Activated CD4-positive, alpha-beta T cell treated with anti-CD3 and anti-CD28 coated beads for 36 hours (primary cell): Measurements from ENCODE around the gene B3GAT3. TPM values are rescaled to one million over a fixed set of nuclear protein-coding genes. Genes with fewer than 3 reads are reported as not detected.
"Not testable (repeated sequence)": the region's sequence is repeated elsewhere in the genome, so short reads cannot be mapped to it uniquely, and the experiment has no call there.

ENCODE experiments used
- ATAC-seq: fragments of 200-7000 bp; cut with Tn5 transposase; one replicate; pipeline ENCODE4 v1.10.0; 2021; ENCODE audit warnings: mild to moderate bottlenecking, moderate library complexity
- CTCF ChIA-PET: fragments of 350-600 bp; sonication (Branson Sonifier 250); formaldehyde crosslinking; loops from one replicate; lab custom pipeline; 2021; ENCODE audit warnings: antibody characterized with exemption; lab: Charles Lee
- POLR2A ChIA-PET: fragments of 350-600 bp; sonication (Branson Sonifier 250); formaldehyde crosslinking; loops from one replicate; lab custom pipeline; 2021; ENCODE audit warnings: antibody characterized with exemption, inconsistent platforms; lab: Charles Lee
- DNase-seq: peaks from one replicate; pipeline ENCODE4 v3.0.0-alpha.2; 2020
- H3K27ac Mint-ChIP-seq: one replicate; pipeline ENCODE4 v1.8.0; 2021; ENCODE audit warnings: mixed read lengths
- H3K27me3 Mint-ChIP-seq: one replicate; pipeline ENCODE4 v1.8.0; 2021; ENCODE audit warnings: mixed read lengths
- H3K36me3 Mint-ChIP-seq: one replicate; pipeline ENCODE4 v1.8.0; 2021; ENCODE audit warnings: low read depth, mixed read lengths
- H3K4me1 Mint-ChIP-seq: one replicate; pipeline ENCODE4 v1.8.0; 2021; ENCODE audit warnings: mixed read lengths
- H3K4me3 Mint-ChIP-seq: one replicate; pipeline ENCODE4 v1.8.0; 2021; ENCODE audit warnings: mild to moderate bottlenecking, moderate library complexity, mixed read lengths
- H3K9me3 Mint-ChIP-seq: one replicate; pipeline ENCODE4 v1.8.0; 2021; ENCODE audit warnings: low read depth, mixed read lengths
- intact Hi-C, 2 experiments: fragments of 100-400 bp; cut with DNase I in 1 of 2; cut with micrococcal nuclease in 1 of 2; formaldehyde crosslinking; loops; one replicate each; pipeline versions ENCODE4 v1.14.2 to v1.15.1; 2022 to 2024; cut with DNase I, micrococcal nuclease
- microRNA-seq: library from miRNA; unstranded; fragments of <30 nt; microRNA quantifications from one replicate; pipeline ENCODE4 v1.2.0, GENCODE V29; 2021; ENCODE audit warnings: borderline replicate concordance
- total RNA-seq, 2 experiments: library from RNA; stranded (reverse); gene quantifications; one replicate each; pipeline ENCODE4 v1.2.3, GENCODE V29; 2021

Gene B3GAT3
- total RNA-seq, 2 experiments from 2014 or later: 48.7 to 57.5 TPM

DNA sequence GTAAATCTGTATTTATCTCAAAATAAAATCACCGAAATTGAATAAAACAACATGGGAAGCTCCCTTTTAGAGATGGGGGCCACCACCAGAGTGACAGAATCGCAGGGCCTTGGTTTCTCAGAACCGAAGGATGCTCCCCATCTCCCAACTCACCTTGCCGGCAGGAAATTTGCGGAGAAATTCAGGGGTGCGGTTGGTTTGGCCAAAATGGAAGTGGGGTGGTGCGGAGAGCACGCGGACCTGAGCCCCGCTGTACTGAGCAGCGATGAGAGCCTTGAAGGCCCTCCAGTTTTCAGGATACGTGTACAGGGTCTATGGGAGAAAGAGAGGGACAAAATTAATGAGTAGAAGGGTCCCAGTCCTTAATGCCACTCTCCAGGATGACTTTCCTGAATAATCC, 49.4 kb downstream of the B3GAT3 start:
- intact Hi-C loops: loop anchor here (2.0 to 5.0 kb wide), 2 partner anchors 16 to 450 kb away; partner anchors contain the start of gene INCENP (in 1 of the 2)
- ChIA-PET POLR2A (interaction anchor here (0.7 to 2.5 kb wide), 4 partner anchors 15 to 284 kb away, joined by 3 to 16 read pairs (median 4); partner anchors contain the start of genes C11orf98 and CSKMT), CTCF (interaction anchor here (0.7 to 4.7 kb wide), 6 partner anchors 15 to 178 kb away, joined by 3 to 24 read pairs (median 4); partner anchors contain the start of genes BSCL2 and TUT1)
- H3K4me1 Mint-ChIP-seq: peaks cover 50% of the 10 kb centered on the region
- ATAC-seq: no peak
- H3K27me3 Mint-ChIP-seq: no peaks in the 10 kb centered on the region
- peak overlapping the region; percentile 93 for H3K4me3 Mint-ChIP-seq
- peaks cover 69% of the 10 kb centered on the region for H3K36me3 Mint-ChIP-seq
- no peak for DNase-seq
- no peaks in the 10 kb centered on the region for H3K9me3 Mint-ChIP-seq
- H3K27ac Mint-ChIP-seq: peak overlapping the region; percentile 97

GRCh38 chr11:62571493-62571892, 50.3 kb downstream of the B3GAT3 start:
- POLR2A ChIA-PET: not testable (repeated sequence)
- H3K4me1 Mint-ChIP-seq: peaks cover 60% of the 10 kb centered on the region

GRCh38 chr11:62570903-62571302, 50.9 kb downstream of the B3GAT3 start:
- peaks cover 78% of the 10 kb centered on the region for H3K36me3 Mint-ChIP-seq
- DNase-seq, ATAC-seq, H3K9me3 Mint-ChIP-seq, H3K27me3 Mint-ChIP-seq: not testable (repeated sequence)
- H3K4me3 Mint-ChIP-seq: peak overlapping the region; percentile 93
- CTCF ChIA-PET: interaction anchor here (1.2 to 4.7 kb wide), 4 partner anchors 20 to 146 kb away, joined by 4 to 24 read pairs (median 8); partner anchors contain the start of genes EML3, ROM1 and TUT1
- H3K4me1 Mint-ChIP-seq: peaks cover 65% of the 10 kb centered on the region
- POLR2A ChIA-PET: interaction anchor here (0.6 kb wide), 1 partner anchor 1637 kb away, joined by 8 read pairs; no protein-coding TSS in a partner anchor
- intact Hi-C loops: loop anchor here in 1 of 2 experiments (5.0 kb wide), 1 partner anchor 449 kb away; the partner anchor contains the start of gene INCENP
- H3K27ac Mint-ChIP-seq: peak overlapping the region; percentile 97

More at GRCh38 chr11:62571493-62571892, 50.3 kb downstream of the B3GAT3 start:
- H3K27me3 Mint-ChIP-seq, ATAC-seq, DNase-seq, H3K9me3 Mint-ChIP-seq: not testable (repeated sequence)
- CTCF ChIA-PET: interaction anchor here (0.6 to 4.7 kb wide), 2 partner anchors 29 to 40 kb away, joined by 3 to 24 read pairs; no protein-coding TSS in a partner anchor
- Mint-ChIP-seq H3K4me3 (peak overlapping the region; percentile 93), H3K27ac (peak overlapping the region; percentile 97), H3K36me3 (peaks cover 72% of the 10 kb centered on the region)
- intact Hi-C loops: loop anchor here in 1 of 2 experiments (5.0 kb wide), 1 partner anchor 449 kb away; the partner anchor contains the start of gene INCENP

GRCh38 chr11:62569611-62570010, 52.2 kb downstream of the B3GAT3 start:
- peak overlapping the region; percentile 24 for H3K27ac Mint-ChIP-seq
- no peak overlapping the region for H3K4me3 Mint-ChIP-seq
- H3K9me3 Mint-ChIP-seq: no peaks in the 10 kb centered on the region
- H3K36me3 Mint-ChIP-seq: peaks cover 85% of the 10 kb centered on the region
- H3K4me1 Mint-ChIP-seq: peaks cover 64% of the 10 kb centered on the region
- no peaks in the 10 kb centered on the region for H3K27me3 Mint-ChIP-seq
- POLR2A ChIA-PET: interaction anchor here (0.6 to 1.4 kb wide), 3 partner anchors 13 to 30 kb away, joined by 3 to 6 read pairs (median 5); no protein-coding TSS in a partner anchor
- DNase-seq (no peak), ATAC-seq (no peak)
- CTCF ChIA-PET: interaction anchor here (0.7 to 2.4 kb wide), 8 partner anchors 10 to 1115 kb away, joined by 3 to 15 read pairs (median 4); partner anchors contain the start of genes EML3, ROM1 and TUT1
- intact Hi-C loops: loop anchor here in 1 of 2 experiments (5.0 kb wide), 1 partner anchor 447 kb away; the partner anchor contains the start of gene INCENP

DNA sequence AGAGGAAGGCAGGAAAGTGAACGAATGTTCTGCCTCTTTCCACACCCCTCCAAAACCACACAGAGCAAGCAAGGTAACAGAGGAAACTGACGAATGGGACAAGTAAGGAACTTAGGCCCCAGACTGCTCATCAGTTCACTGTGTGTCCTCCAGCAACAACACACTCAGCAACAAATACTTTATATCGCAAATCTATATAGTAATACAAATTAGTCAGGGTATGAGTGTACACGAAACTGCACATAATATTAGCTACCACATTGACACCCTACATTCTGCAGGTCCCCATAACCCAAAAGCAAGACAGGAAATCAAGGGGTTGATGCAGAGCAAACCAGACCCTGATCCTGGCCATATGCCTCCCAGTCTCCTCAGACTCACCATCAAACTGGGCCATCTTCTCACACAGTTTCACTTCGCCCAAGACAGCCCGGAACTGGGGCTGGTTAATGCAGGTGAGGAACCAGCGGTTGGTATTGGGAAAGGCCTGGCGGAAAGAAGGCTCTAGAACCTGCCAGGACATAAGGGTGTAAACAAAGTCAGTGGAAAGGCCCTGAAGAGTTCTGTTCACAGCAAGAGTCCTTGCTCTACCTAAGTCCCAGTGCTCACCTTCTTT, 54.7 kb downstream of the B3GAT3 start:
- peaks cover 68% of the 10 kb centered on the region for H3K36me3 Mint-ChIP-seq
- no peaks in the 10 kb centered on the region for H3K9me3 Mint-ChIP-seq
- H3K4me1 Mint-ChIP-seq: peaks cover 61% of the 10 kb centered on the region
- peak overlapping the region; percentile 73 for H3K27ac Mint-ChIP-seq
- ATAC-seq (peak; percentile 38), DNase-seq (no peak)
- H3K27me3 Mint-ChIP-seq: no peaks in the 10 kb centered on the region
- CTCF ChIA-PET: interaction anchor here (0.5 to 2.3 kb wide), 5 partner anchors 8 to 283 kb away, joined by 4 to 7 read pairs (median 4); no protein-coding TSS in a partner anchor
- POLR2A ChIA-PET: interaction anchor here (2.2 kb wide), 1 partner anchor 10 kb away, joined by 7 read pairs; no protein-coding TSS in a partner anchor
- H3K4me3 Mint-ChIP-seq: no peak overlapping the region
- intact Hi-C loops: no loop called here

DNA sequence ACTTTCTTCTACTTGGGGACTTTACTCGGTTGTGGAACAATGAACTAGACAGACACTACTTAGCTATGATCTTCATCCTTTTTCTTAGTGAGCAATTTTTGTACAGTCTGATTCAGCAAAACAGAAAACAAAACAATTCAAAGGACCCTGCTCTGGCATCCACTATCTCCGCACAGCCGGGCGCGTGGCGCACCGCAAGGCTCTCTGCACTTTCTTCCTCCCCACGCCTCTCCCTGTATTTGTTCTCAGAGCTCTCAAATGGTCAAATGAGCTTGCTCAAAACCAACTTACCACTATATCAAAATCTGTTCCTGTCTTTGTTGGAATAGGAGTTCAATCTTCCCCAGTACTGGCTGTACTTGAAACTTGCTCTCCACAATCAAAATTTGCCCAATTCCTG, 55.5 kb downstream of the B3GAT3 start:
- no peak for ATAC-seq
- DNase-seq: no peak
- H3K4me3 Mint-ChIP-seq: no peak overlapping the region
- ChIA-PET CTCF (interaction anchor here (0.5 to 2.3 kb wide), 5 partner anchors 9 to 284 kb away, joined by 3 to 7 read pairs (median 4); no protein-coding TSS in a partner anchor), POLR2A (interaction anchor here (0.7 to 2.2 kb wide), 2 partner anchors 9 to 27 kb away, joined by 3 to 7 read pairs; no protein-coding TSS in a partner anchor)
- intact Hi-C loops: no loop called here
- H3K27ac Mint-ChIP-seq: peak overlapping the region; percentile 68
- no peaks in the 10 kb centered on the region for H3K27me3 Mint-ChIP-seq
- H3K4me1 Mint-ChIP-seq: peaks cover 59% of the 10 kb centered on the region
- H3K36me3 Mint-ChIP-seq: peaks cover 65% of the 10 kb centered on the region
- no peaks in the 10 kb centered on the region for H3K9me3 Mint-ChIP-seq

Small RNAs within 50 kb of the gene (microRNA-seq; reads per million reads assigned to microRNA genes)
- 1.4 reads per million for gene MIR6747

Other genes starting within 250 kb of the B3GAT3 start
- not detected for gene SCGB1A1, start 203.0 kb downstream of the B3GAT3 start, total RNA-seq
- gene AHNAK, start 75.2 kb downstream of the B3GAT3 start, total RNA-seq: 10 to 100 TPM; 47.3 to 54.7 TPM
- gene EEF1G, start 48.1 kb downstream of the B3GAT3 start, total RNA-seq: 1,000 to 10,000 TPM; 1,986 to 2,351 TPM
- 10 to 100 TPM; 32.5 to 36.0 TPM for gene TUT1, start 30.5 kb downstream of the B3GAT3 start, total RNA-seq
- gene MTA2, start 20.1 kb downstream of the B3GAT3 start, total RNA-seq: 100 to 1,000 TPM; 159 to 179 TPM
- gene EML3, start 9.2 kb downstream of the B3GAT3 start, total RNA-seq: 100 to 1,000 TPM; 101 to 112 TPM
- gene ROM1, start 8.7 kb downstream of the B3GAT3 start, total RNA-seq: 1 to 10 TPM; 1.5 to 1.9 TPM
- 100 to 1,000 TPM; 208 to 218 TPM for gene GANAB, start 24.6 kb upstream of the B3GAT3 start, total RNA-seq
- gene INTS5, start 31.3 kb upstream of the B3GAT3 start, total RNA-seq: 10 to 100 TPM; 26.0 to 29.9 TPM
- 100 to 1,000 TPM; 108 to 135 TPM for gene C11orf98, start 43.2 kb upstream of the B3GAT3 start, total RNA-seq
- 10 to 100 TPM; 12.6 to 31.3 TPM for gene CSKMT, start 43.3 kb upstream of the B3GAT3 start, total RNA-seq
- gene UQCC3, start 49.7 kb upstream of the B3GAT3 start, total RNA-seq: 1 to 10 TPM; 4.1 to 6.4 TPM
- gene LBHD1, start 50.3 kb upstream of the B3GAT3 start, total RNA-seq: 10 to 100 TPM; 11.9 to 15.5 TPM
- gene UBXN1, start 57.1 kb upstream of the B3GAT3 start, total RNA-seq: 100 to 1,000 TPM in 1 of 2 experiments, 10 to 100 TPM in 1; 95.6 to 119 TPM
- gene LRRN4CL, start 67.5 kb upstream of the B3GAT3 start, total RNA-seq: under 1 TPM in 1 of 2 experiments, not detected in 1; 0.16 TPM
- 10 to 100 TPM; 16.7 to 28.0 TPM for gene BSCL2, start 85.4 kb upstream of the B3GAT3 start, total RNA-seq
- gene GNG3, start 85.7 kb upstream of the B3GAT3 start, total RNA-seq: not detected
- gene HNRNPUL2, start 105.5 kb upstream of the B3GAT3 start, total RNA-seq: 10 to 100 TPM; 48.7 to 59.6 TPM
- gene TTC9C, start 106.5 kb upstream of the B3GAT3 start, total RNA-seq: 10 to 100 TPM; 40.8 to 54.1 TPM
- gene ZBTB3, start 132.2 kb upstream of the B3GAT3 start, total RNA-seq: 10 to 100 TPM in 1 of 2 experiments, 1 to 10 TPM in 1; 6.0 to 10.2 TPM
- 100 to 1,000 TPM in 1 of 2 experiments, 10 to 100 TPM in 1; 87.1 to 125 TPM for gene POLR2G, start 139.6 kb upstream of the B3GAT3 start, total RNA-seq
- gene TAF6L, start 149.4 kb upstream of the B3GAT3 start, total RNA-seq: 10 to 100 TPM; 10.2 to 12.6 TPM
- 10 to 100 TPM; 19.5 to 35.9 TPM for gene TMEM179B, start 165.4 kb upstream of the B3GAT3 start, total RNA-seq
- 10 to 100 TPM; 11.1 to 12.6 TPM for gene TMEM223, start 170.0 kb upstream of the B3GAT3 start, total RNA-seq
- gene NXF1, start 183.5 kb upstream of the B3GAT3 start, total RNA-seq: 10 to 100 TPM; 89.5 to 97.6 TPM
- gene STX5, start 210.1 kb upstream of the B3GAT3 start, total RNA-seq: 10 to 100 TPM; 19.3 to 21.8 TPM
- under 1 TPM in 1 of 2 experiments, not detected in 1; 0.42 TPM for gene TEX54, start 210.9 kb upstream of the B3GAT3 start, total RNA-seq
- 10 to 100 TPM; 83.1 to 93.1 TPM for gene WDR74, start 217.6 kb upstream of the B3GAT3 start, total RNA-seq